GM21526 (cell line): Measurements from ENCODE around the gene USP32.
"Not testable (repeated sequence)": the region's sequence is repeated elsewhere in the genome, so short reads cannot be mapped to it uniquely, and the experiment has no call there.

ENCODE experiments used
- ATAC-seq: cut with Tn5 transposase; IDR thresholded peaks from one replicate; pipeline ENCODE4 v1.9.1; 2021; ENCODE audit warnings: moderate library complexity; ENCODE audit not compliant: unreplicated experiment, low FRiP score

Gene USP32

DNA sequence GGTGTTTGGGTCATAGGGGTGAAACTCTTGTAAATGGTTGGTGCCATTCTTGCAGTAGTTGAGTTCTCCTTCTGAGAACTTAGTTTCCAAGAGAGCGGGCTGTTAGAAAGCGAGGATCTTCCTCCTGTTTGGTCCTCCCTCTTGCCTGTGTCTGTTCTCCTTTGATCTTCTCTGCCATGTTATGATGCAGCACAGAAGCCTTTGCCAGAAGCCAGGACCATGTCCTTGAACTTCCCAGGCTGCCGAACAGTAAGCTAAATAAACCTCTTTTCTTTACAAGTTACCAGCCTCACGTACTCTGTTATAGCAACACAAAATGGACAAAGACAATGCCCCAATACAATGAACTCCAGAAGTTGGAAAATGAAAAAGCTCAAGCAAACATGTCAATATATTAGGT is 201.9 kb downstream of the USP32 start:
- not testable (repeated sequence) for ATAC-seq

DNA sequence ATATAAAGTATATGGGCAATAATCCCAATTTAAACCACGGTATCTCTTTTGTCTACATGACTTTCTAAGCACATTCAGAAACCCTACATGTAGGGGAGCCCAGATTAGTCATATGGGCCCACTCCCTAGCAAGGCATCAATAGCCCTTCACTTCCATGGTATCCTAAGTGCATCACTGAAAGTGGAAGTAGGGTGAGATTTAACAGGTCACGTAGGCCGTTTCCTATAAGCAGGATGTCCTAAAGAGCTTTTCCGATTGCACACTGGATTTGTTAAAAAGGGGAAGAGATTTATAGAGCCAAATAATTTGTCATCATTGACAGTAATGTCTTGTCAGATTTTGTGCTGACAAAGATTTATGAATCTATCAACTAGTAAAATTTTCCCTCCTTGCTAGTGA is 203.2 kb downstream of the USP32 start:
- ATAC-seq: no peak

DNA sequence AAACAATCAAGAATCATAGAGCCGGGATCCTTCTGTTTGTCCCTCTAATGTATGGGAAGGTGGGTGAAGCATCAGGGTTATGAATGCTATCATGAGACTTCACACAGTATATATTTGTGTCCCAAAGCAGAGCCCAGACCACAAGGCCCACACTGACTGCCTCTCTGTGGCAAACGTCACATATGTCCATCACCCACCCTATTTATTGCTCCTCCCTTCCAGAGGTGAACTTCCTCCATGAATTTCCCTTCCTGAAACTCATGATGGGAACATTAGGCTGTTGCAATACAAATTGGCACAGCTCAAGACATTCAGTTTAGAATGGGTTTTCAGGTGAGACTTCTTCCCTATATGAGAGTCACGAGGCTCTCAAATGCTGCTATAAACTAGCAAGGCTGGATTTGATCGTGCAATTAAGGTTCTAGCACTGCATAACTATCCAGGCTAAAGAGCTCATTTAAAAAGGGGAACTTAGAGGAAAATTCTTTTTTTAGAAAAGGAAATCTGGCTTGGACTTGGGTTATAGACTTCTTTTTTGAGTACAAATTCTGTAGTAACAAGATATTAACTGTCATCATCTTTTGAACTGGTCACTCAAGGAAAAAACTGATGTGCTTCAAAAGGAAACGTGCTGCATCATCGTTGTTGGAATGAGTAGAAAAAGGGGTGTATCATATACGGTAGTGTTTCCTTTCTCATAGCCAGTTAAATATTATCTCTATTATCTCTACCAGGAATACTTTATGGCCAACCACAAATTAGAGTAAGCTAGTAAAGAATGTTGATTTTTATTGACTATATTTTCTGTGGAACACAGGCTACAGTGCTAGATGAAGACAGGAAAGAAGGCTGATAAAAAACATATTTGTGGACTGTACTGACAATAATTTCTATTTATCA is 204.8 kb downstream of the USP32 start:
- not testable (repeated sequence) for ATAC-seq

DNA sequence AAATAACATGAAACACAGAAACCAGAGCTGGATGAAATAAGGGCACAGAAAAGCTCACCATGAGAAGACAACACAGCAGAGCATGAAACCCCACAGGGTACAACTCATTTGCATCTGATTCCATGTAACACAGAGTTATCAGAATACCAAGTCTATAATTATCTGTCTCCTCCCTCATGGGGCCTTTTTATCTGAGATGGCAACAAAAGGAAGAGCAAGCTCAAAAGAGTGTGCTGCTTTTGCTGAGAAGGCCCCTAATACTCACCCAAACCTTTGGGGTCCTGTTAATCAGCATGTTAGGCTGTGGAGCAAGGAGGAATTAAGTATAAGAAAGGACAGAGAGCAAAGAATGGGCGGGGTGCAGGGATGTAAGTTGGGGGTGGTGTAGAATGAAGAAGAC is 205.6 kb downstream of the USP32 start:
- not testable (repeated sequence) for ATAC-seq

DNA sequence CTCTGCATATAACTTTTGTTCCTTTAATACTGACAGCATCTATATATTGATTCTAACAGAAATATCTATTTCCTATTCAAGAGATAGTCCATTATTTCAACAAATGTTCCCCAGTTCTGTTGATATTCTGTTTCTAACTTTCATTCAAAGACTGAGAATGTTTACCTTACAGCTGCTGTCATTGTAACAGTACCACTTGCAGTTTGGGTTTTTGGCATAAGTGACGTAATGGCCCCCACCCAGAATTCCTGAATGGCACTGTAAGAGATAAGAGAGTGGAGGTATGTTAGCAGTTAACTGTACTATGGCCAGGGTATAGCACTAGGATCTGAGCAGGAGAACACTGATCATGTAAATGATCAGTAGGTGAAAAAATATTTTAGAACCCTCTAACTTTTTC is 211.6 kb downstream of the USP32 start:
- ATAC-seq: not testable (repeated sequence)

DNA sequence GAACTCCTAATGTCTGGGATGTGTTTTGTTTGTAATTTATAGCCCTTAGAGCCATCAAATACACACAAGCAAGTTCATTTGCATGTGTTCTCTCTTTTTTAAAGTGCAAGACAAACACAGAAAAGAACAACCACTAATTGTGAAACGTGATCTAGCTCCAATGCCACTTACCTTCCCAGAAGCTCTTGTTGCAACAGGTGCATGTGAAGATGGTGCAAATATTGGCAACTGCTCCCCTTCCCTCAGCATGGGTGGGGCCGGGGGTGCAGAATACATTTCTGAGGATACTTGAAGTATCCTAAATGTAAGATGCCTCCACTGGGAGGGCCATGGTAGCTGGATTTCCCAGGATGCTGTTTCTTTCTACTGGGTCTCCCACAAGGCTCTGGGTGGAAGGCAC is 213.8 kb downstream of the USP32 start:
- not testable (repeated sequence) for ATAC-seq

DNA sequence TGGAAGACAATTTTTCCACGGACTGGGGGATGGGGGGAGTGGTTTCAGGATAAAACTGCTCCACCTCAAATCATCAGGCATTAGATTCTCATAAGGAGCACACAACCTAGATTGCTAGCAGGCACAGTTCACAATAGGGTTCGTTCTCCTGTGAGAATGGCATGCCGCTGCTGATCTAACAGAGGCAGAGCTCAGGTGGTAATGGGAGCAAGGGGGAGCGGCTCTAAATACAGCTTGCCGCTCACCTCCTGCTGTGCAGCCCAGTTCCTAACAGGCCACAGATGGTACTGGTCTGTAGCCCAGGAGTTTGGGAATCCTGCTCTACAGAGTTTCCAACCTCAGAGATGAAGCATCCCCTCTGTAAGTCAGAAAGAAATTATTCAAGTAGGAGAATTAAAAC is 215.2 kb downstream of the USP32 start:
- ATAC-seq: not testable (repeated sequence)

DNA sequence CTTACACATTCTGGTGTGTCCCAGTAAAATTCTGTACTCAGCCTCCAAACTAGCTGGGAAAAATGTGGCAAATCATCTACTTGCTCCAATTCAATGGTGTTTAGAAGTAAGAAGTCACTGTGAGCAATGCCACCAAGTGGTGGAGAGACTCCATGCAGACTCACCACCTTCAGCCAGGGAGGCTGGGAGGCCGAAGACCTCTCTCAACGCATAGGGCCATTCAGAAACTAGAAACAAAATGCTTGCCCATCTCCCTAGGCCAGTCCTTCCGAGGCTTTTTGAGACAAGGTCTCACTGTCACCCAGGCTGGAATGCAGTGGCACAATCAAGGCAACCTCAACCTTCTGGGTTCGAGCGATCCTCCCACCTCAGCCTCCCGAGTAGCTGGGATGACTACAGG is 217.2 kb downstream of the USP32 start:
- ATAC-seq: not testable (repeated sequence)

DNA sequence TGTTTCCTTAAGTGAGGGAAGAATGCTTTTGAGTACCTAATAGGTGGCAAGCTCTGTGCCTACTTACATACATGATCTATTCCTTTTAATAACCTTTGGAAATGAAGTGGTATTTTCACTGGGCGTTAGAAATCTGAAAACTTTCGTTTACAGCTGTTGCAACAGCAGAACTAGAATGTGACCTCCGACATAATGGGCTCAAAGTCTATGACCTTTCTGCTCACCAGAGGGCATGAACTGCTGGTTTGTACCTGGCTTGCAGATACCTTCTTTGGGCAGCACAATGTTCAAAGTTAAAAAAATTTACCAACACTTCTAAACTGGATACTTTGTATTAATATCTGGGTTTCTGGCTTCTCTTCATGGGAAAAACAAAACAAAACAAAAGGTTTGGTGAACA is 217.9 kb downstream of the USP32 start:
- no peak for ATAC-seq

DNA sequence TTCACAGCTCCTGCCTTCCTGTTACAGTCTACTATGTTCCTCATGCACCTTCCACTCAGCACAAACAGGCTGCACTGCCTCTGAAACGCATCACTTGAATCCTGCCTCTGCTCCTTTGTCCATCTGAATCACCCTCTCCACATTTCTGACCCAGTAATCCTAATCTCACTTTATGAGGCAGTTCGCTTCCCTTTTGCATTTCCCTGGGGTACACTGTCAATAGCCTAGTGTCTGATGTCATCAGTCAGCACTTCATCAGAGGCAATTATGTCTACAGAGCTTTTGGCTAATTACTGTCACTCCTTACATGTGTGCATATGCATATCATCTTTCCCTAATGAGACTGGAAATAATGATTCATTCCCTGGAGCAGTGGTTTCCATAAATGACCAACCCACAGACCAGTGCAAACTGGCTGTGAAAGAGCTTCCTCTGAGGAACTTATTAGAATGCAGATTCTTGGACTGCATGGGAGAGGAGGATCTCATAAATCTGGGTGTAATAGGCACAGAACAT is 218.6 kb downstream of the USP32 start:
- ATAC-seq: no peak

DNA sequence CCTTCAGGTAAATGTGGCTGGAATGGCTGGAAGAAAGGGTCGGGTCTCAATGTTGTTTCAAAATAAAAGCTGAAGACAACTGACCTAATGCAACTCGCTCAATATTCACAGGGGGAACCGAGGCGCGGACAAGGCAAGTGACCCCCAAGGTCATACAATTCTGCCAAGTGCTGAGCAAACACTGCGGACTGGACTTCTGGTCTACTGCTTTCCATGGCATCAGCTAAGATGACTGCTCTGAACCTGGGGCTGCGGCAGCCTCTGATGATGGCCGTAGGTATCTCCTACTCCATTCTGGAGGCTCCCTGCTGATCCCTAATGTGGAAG is 220.2 kb downstream of the USP32 start:
- ATAC-seq: no peak

DNA sequence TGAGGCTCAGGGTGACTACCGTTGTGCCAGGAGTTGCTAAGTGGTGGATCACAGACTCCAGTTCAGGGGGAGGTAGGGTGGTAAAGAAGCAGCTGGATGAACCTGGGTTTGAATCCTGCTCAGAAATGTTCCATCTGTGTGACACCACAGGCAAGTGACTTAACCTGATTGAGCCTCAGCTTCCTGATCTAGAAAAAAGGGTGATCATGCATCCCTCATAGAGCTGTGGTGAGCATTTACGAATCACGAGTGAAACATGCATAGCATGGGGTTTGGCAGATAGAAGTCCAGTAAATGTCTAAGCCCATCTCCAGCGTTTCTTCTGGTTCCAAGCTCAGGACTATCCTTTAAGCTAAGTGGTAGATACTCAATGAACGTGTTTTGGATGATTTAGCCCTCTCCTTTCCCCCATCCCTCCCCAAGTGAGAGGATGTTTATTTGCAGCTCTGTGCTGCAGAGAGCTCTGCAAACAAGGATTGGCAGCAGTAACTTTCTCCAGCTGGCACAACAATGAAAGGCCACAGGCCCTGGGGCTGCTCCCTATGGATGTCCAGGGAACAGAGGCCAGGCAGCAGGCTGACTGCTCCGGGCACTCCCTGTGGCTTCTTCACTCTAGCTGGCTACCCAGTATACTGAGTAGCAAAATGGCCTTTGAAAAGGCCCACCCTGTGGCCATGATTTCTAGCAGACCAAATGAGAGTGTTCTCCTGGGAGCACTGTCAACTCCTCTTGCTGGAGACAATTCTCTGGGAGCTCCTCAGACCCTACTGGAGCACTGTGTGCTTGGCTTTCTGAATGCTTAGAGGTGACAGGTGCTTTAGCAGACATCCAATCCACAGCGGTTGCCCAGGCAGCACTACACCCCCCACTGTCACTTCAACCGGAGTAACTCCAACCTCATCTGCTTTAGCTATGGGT is 220.8 kb downstream of the USP32 start:
- no peak for ATAC-seq

DNA sequence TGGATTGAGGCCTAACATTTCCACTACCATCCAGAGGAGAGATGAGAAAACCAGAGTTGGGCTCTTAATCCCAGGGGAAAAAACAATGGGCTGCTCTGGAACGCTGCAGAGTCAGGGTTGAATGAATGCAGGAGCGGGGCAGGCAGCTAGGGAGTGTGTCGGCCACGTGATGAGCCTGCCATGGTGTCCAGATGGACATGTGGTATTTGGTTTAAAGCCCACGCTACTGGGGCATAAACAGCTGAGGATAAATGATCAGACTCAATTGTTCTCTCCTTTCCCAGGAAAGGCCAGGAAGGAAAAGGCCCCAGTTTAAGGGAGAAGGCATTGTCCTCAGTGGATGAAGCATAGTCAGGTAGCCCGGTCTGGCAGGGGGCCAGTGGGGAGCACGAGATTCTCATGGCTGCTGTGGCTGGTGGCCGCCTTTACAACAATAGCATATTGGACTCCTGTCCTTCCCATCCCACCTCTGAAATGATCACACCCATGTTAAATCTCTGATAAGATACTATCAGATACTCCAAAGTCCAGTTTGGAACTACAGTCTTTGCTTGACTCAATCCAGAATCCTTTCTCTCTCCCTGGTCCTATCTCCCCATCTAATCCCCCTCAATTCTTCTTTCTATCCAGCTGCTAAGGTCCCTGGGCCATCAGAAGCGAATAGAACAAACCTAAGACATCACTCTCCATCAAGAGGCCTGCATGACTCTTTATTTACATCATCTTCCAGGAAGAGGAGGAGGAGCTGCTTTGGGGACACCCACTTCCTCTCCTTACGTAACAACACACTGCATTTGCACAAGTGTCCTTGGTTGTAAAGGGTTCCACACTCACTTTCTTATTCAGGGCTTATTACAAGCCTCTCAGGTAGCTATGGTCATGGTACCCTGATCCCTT is 221.8 kb downstream of the USP32 start:
- ATAC-seq: no peak

DNA sequence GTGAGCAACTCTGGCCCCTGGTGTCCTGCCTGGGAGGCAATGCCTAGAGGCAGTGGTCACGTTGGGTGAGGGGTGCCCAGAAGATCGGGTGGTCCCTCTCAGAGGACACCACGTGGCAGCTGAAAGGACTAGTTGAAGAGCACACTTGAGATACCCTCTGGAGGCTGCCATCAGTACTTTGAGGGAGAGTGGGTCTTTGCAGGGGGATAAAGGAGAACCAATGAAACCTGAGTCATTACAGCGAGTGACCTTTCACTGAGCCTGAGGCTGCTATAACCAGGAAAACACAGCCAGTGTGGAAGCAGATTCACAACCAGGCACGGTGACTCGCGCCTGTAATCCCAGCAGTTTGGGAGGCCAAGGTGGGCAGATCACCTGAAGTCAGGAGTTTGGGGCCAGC is 223.3 kb downstream of the USP32 start:
- ATAC-seq: no peak

DNA sequence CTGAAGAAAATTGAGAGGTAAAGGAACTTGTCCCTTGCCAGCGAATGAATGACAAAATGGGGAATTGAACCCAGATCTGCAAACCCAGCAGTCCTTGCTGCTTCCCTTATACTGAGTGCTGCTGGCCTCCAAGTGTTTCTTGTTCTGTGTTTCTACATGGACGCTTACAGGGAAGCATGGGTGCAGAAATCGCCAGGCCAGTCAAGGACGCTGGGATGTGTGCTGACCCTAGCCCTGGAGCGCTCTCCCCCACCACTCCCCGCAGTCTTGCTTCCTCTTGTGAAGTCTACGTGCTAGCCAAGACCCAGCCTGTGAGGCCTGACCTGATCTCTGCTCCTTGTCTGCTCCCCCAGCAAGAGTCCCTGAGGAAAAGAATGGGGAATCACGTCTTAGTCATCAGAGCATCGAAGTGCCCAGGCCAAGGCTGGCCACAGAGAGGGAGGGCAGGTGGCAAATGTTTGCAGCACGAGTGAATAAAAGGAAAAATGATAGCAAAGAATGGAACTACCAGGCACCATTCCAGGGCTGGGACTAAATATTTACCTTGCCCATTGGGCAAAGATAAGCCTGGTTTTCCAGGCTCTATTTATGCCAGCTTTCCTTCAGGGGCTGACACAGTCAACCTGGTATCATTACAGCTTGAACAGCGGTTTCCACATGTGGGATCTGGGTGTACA is 224.7 kb downstream of the USP32 start:
- no peak for ATAC-seq

DNA sequence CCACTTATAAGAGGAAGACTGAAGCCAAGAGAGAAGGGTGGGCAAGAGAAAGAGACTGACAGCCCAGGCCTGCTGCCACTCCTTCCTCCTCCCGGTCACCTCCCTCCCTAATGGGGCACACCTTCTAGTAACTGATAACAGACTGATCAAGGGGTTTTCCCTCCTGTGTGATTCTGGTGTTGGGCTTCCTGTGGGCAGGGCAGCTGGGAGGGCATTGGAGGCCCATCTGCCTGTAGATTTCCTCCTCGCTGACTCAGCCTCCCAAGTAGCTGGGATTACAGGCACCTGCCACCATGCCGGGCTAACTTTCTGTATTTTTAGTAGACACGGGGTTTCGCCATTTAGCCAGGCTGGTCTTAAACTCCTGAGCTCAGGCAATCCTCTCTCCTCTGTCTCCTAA is 226.0 kb downstream of the USP32 start:
- ATAC-seq: no peak

DNA sequence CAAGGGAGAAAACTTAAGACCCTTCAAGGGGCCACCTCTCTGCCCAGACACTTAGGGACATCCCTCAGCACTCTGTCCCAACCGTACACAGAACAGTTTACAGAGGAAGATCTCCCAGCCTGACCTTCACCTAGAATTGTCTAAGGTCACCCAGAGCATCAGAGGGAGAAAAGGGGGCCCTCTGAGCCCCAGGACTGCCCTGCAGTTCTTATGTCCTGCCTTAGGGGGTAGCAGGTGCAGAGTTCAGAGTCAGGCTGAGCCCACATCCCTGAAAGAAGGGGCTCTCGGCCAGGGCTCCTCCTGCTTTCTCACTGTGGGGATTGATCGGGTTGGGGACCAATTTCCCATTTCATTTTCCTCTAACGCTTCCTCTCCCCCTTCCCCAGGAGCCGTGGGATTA is 226.7 kb downstream of the USP32 start:
- no peak for ATAC-seq

DNA sequence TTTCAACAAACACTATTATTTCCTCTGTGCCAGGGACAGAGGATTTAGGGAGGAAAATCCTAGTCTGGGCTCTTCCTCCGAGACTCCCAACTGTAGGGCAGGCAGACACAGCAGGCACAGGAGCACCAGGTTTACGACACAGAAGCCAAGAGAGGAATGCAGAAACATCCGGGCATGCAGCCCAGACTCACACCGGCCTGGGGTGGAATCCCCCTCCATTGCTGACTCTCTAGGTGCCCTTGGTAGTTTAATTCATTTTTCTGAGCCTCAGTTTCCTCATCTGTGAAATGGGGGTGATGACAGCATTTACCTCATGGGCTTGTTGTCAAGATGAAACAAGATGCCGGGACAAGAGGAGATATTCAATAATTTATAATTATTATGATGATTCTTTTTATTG is 227.2 kb downstream of the USP32 start:
- ATAC-seq: no peak

DNA sequence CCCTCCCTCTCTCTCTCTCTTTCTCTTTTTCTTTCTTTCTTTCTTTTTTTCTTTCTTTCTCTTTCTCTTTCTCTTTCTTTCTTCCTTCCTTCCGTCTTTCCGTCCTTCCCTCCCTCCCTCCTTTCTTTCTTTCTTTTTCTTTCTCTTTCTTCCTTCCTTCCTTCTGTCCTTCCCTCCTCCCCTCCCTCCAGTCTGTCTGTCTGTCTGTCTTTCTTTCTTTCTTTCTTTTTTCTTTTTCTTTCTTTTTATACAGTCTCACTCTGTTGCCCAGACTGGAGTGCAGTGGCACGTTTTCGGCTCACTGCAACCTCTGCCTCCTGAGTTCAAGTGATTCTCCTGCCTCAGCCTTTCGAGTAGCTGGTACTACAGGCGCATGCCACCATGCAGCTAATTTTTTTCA is 227.8 kb downstream of the USP32 start:
- ATAC-seq: no peak
